ENCODE data around the gene EPHB1. TPM values are rescaled to one million over a fixed set of nuclear protein-coding genes. Genes with fewer than 3 reads are reported as not detected.

Gene EPHB1
- polyA plus RNA-seq, 1 donor from 2014 or later: 18.7 TPM

DNA sequence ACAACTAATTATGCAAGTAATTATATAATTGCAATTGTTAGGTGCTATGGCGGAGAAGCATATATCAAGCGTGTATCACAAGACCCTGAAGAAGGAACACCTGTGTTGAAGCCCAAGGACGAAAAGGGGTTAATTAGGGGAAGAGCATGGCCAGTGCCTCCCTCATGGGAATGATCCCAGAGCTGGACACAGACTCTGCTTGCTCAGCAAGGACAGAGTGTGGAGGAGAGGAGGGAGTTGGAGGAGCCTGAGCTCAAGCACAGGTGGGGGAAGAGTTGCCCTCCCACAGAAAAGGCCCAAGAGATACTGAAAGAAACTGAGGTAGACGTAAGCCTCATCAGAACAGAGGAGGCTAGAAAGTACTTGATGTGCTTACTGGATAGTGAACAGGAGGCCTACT is 423.7 kb downstream of the EPHB1 start:
- H3K9me3 ChIP-seq (ENCODE audit: low read length): no peaks in the 10 kb centered on the region
- H4K20me1 ChIP-seq (ENCODE audit: insufficient read depth): no peaks in the 10 kb centered on the region
- H3K27me3 ChIP-seq (ENCODE audit: insufficient read depth, low read depth, low read length): no peaks in the 10 kb centered on the region
- no peak overlapping the region for H3K27ac ChIP-seq (ENCODE audit: low read length)
- no peaks in the 10 kb centered on the region for H3K79me2 ChIP-seq (replicated peaks; ENCODE audit: insufficient read depth, low read length)
- H3K9ac ChIP-seq (ENCODE audit: low read length): no peak overlapping the region
- no peak overlapping the region for H3K4me2 ChIP-seq (ENCODE audit: low read length)
- TF ChIP-seq, protein P1, sequence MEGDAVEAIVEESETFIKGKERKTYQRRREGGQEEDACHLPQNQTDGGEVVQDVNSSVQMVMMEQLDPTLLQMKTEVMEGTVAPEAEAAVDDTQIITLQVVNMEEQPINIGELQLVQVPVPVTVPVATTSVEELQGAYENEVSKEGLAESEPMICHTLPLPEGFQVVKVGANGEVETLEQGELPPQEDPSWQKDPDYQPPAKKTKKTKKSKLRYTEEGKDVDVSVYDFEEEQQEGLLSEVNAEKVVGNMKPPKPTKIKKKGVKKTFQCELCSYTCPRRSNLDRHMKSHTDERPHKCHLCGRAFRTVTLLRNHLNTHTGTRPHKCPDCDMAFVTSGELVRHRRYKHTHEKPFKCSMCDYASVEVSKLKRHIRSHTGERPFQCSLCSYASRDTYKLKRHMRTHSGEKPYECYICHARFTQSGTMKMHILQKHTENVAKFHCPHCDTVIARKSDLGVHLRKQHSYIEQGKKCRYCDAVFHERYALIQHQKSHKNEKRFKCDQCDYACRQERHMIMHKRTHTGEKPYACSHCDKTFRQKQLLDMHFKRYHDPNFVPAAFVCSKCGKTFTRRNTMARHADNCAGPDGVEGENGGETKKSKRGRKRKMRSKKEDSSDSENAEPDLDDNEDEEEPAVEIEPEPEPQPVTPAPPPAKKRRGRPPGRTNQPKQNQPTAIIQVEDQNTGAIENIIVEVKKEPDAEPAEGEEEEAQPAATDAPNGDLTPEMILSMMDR (IDR thresholded peaks at IDR 0.05; ENCODE audit: poor library complexity, severe bottlenecking): no peak
- no peak for TF ChIP-seq EP300 (conservative IDR thresholded peaks at IDR 0.05; ENCODE audit: poor library complexity, severe bottlenecking)
- TF ChIP-seq, protein P2, sequence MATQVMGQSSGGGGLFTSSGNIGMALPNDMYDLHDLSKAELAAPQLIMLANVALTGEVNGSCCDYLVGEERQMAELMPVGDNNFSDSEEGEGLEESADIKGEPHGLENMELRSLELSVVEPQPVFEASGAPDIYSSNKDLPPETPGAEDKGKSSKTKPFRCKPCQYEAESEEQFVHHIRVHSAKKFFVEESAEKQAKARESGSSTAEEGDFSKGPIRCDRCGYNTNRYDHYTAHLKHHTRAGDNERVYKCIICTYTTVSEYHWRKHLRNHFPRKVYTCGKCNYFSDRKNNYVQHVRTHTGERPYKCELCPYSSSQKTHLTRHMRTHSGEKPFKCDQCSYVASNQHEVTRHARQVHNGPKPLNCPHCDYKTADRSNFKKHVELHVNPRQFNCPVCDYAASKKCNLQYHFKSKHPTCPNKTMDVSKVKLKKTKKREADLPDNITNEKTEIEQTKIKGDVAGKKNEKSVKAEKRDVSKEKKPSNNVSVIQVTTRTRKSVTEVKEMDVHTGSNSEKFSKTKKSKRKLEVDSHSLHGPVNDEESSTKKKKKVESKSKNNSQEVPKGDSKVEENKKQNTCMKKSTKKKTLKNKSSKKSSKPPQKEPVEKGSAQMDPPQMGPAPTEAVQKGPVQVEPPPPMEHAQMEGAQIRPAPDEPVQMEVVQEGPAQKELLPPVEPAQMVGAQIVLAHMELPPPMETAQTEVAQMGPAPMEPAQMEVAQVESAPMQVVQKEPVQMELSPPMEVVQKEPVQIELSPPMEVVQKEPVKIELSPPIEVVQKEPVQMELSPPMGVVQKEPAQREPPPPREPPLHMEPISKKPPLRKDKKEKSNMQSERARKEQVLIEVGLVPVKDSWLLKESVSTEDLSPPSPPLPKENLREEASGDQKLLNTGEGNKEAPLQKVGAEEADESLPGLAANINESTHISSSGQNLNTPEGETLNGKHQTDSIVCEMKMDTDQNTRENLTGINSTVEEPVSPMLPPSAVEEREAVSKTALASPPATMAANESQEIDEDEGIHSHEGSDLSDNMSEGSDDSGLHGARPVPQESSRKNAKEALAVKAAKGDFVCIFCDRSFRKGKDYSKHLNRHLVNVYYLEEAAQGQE (IDR thresholded peaks at IDR 0.05; ENCODE audit: borderline replicate concordance): no peak
- TF ChIP-seq POLR2AphosphoS5 (IDR thresholded peaks at IDR 0.05): no peak
- TF ChIP-seq RAD21 (conservative IDR thresholded peaks at IDR 0.05): no peak
- no peak for TF ChIP-seq SMC3 (conservative IDR thresholded peaks at IDR 0.05; ENCODE audit: poor library complexity)
- no peak for TF ChIP-seq EZH2 (IDR thresholded peaks at IDR 0.05; ENCODE audit: borderline replicate concordance, insufficient read depth, low read length, poor library complexity, severe bottlenecking)
- H3K4me3 ChIP-seq (ENCODE audit: low read length): no peak overlapping the region
- no peaks in the 10 kb centered on the region for H3K9me2 ChIP-seq (ENCODE audit: insufficient read depth, low read length)
- no peaks in the 10 kb centered on the region for H3F3A ChIP-seq (ENCODE audit: insufficient read depth, low read length, poor library complexity, severe bottlenecking)
- no peaks in the 10 kb centered on the region for H3K36me3 ChIP-seq (ENCODE audit: insufficient read depth, low read length)
- H2AFZ ChIP-seq (ENCODE audit: low read depth, low read length): no peak overlapping the region

GRCh38 chr3:135224815-135225362 is 429.8 kb downstream of the EPHB1 start:
- Histone ChIP-seq H3F3A (ENCODE audit: insufficient read depth, low read length, poor library complexity, severe bottlenecking) (no peaks in the 10 kb centered on the region), H3K9me2 (ENCODE audit: insufficient read depth, low read length) (no peaks in the 10 kb centered on the region), H3K79me2 (replicated peaks; ENCODE audit: insufficient read depth, low read length) (no peaks in the 10 kb centered on the region), H3K4me3 (ENCODE audit: low read length) (no peak overlapping the region), H3K9me3 (ENCODE audit: low read length) (no peaks in the 10 kb centered on the region), H3K27me3 (ENCODE audit: insufficient read depth, low read depth, low read length) (no peaks in the 10 kb centered on the region), H2AFZ (ENCODE audit: low read depth, low read length) (no peak overlapping the region), H3K4me2 (ENCODE audit: low read length) (no peak overlapping the region), H3K36me3 (ENCODE audit: insufficient read depth, low read length) (no peaks in the 10 kb centered on the region), H4K20me1 (ENCODE audit: insufficient read depth) (no peaks in the 10 kb centered on the region), H3K27ac (ENCODE audit: low read length) (no peak overlapping the region), H3K9ac (ENCODE audit: low read length) (no peak overlapping the region)
- TF ChIP-seq MXI1 (conservative IDR thresholded peaks at IDR 0.05; ENCODE audit: poor library complexity, severe bottlenecking): no peak
- TF ChIP-seq, protein P1 (IDR thresholded peaks at IDR 0.05; ENCODE audit: poor library complexity, severe bottlenecking): no peak
- TF ChIP-seq, protein P2 (IDR thresholded peaks at IDR 0.05; ENCODE audit: borderline replicate concordance): no peak
- TF ChIP-seq TAF1 (IDR thresholded peaks at IDR 0.05; ENCODE audit: low read depth): no peak
- no peak for TF ChIP-seq POLR2AphosphoS5 (IDR thresholded peaks at IDR 0.05)
- no peak for TF ChIP-seq RAD21 (conservative IDR thresholded peaks at IDR 0.05)
- TF ChIP-seq EP300 (conservative IDR thresholded peaks at IDR 0.05; ENCODE audit: poor library complexity, severe bottlenecking): no peak
- no peak for TF ChIP-seq SMC3 (conservative IDR thresholded peaks at IDR 0.05; ENCODE audit: poor library complexity)
- no peak for TF ChIP-seq EZH2 (IDR thresholded peaks at IDR 0.05; ENCODE audit: borderline replicate concordance, insufficient read depth, low read length, poor library complexity, severe bottlenecking)
